GM23338 (cell line): Measurements from ENCODE around the gene BRAF. TPM values are rescaled to one million over a fixed set of nuclear protein-coding genes. Genes with fewer than 3 reads are reported as not detected.

Source experiments
- ATAC-seq: fragments of 200-7000 bp; cut with Tn5 transposase; 3 replicates; pipeline ENCODE4 v1.9.1; 2020
- DNase-seq: peaks from one replicate; pipeline ENCODE4 v3.0.0-alpha.2; 2015; ENCODE audit warnings: low spot score
- H2AFZ ChIP-seq: fragments of 200-600 bp; sonication (generic); 2 replicates; pipeline ENCODE4 v1.8.0; 2016; ENCODE audit warnings: antibody characterized with exemption, mild to moderate bottlenecking, moderate library complexity
- H3F3A ChIP-seq: fragments of 200-600 bp; sonication (generic); replicated peaks from 2 replicates; pipeline ENCODE4 v1.8.0; 2017; ENCODE audit warnings: antibody characterized with exemption, mixed run types, low read depth
- H3K27ac ChIP-seq: fragments of 200-600 bp; sonication (generic); 2 replicates; pipeline ENCODE4 v1.6.1; 2016; ENCODE audit warnings: low read depth
- H3K27me3 ChIP-seq: fragments of 200-600 bp; sonication (generic); 2 replicates; pipeline ENCODE4 v1.8.0; 2016; ENCODE audit warnings: mild to moderate bottlenecking, mixed run types, moderate library complexity; ENCODE audit not compliant: insufficient read depth
- H3K36me3 ChIP-seq: fragments of 200-600 bp; sonication (generic); 2 replicates; pipeline ENCODE4 v1.8.0; 2016; ENCODE audit warnings: mild to moderate bottlenecking; ENCODE audit not compliant: insufficient read depth
- H3K4me1 ChIP-seq: fragments of 200-600 bp; sonication (generic); 2 replicates; pipeline ENCODE4 v1.8.0; 2016; ENCODE audit warnings: mild to moderate bottlenecking, moderate library complexity; ENCODE audit not compliant: insufficient read depth
- H3K4me2 ChIP-seq: fragments of 200-600 bp; sonication (generic); 2 replicates; pipeline ENCODE4 v1.7.1; 2017; ENCODE audit warnings: mixed run types
- H3K4me3 ChIP-seq: fragments of 200-600 bp; sonication (generic); 2 replicates; pipeline ENCODE4 v1.6.1; 2016; ENCODE audit warnings: mixed run types
- H3K79me2 ChIP-seq: fragments of 200-600 bp; sonication (generic); replicated peaks from 2 replicates; pipeline ENCODE4 v1.8.0; 2017; ENCODE audit warnings: mild to moderate bottlenecking; ENCODE audit not compliant: insufficient read depth
- H3K9me2 ChIP-seq: fragments of 200-600 bp; sonication (generic); 2 replicates; pipeline ENCODE4 v1.8.0; 2017; ENCODE audit not compliant: insufficient read depth
- H4K20me1 ChIP-seq: fragments of 200-600 bp; sonication (generic); replicated peaks from 2 replicates; pipeline ENCODE4 v1.8.0; 2017; ENCODE audit warnings: mild to moderate bottlenecking; ENCODE audit not compliant: insufficient read depth
- H3K27ac Mint-ChIP-seq: 2 replicates; pipeline ENCODE4 v1.8.0; 2020; ENCODE audit warnings: inconsistent platforms, mild to moderate bottlenecking, moderate library complexity, mixed read lengths
- H3K27me3 Mint-ChIP-seq: 3 replicates; pipeline ENCODE4 v1.8.0; 2022; ENCODE audit warnings: low read depth, mild to moderate bottlenecking, moderate library complexity, mixed read lengths, inconsistent platforms; ENCODE audit not compliant: insufficient read depth, poor library complexity
- H3K36me3 Mint-ChIP-seq: 3 replicates; pipeline ENCODE4 v1.8.0; 2021; ENCODE audit warnings: low read depth, mild to moderate bottlenecking, inconsistent platforms, moderate library complexity, mixed read lengths
- H3K4me1 Mint-ChIP-seq: 3 replicates; pipeline ENCODE4 v1.8.0; 2020; ENCODE audit warnings: mild to moderate bottlenecking, inconsistent platforms, mixed read lengths
- H3K4me3 Mint-ChIP-seq: 3 replicates; pipeline ENCODE4 v1.8.0; 2021; ENCODE audit warnings: moderate library complexity, mild to moderate bottlenecking, inconsistent platforms, mixed read lengths
- H3K9me3 Mint-ChIP-seq: 3 replicates; pipeline ENCODE4 v1.8.0; 2020; ENCODE audit warnings: moderate library complexity, mild to moderate bottlenecking, inconsistent platforms, mixed read lengths
- CREB1 ChIP-seq: fragments of 250-450 bp; sonication (Bioruptor Pico); IDR thresholded peaks from 2 replicates; pipeline ENCODE4 v1.5.0; 2020; ENCODE audit warnings: low read depth, mild to moderate bottlenecking, moderate library complexity
- ETS1 ChIP-seq: IDR thresholded peaks from 2 replicates; pipeline ENCODE4 v1.6.1; 2016; ENCODE audit warnings: antibody characterized with exemption
- POLR2AphosphoS5 ChIP-seq: IDR thresholded peaks from 2 replicates; pipeline ENCODE4 v1.6.1; 2016; ENCODE audit warnings: antibody characterized with exemption, low read depth
- ZNF114 ChIP-seq: fragments of 250-450 bp; sonication (Bioruptor Pico); IDR thresholded peaks from 2 replicates; pipeline ENCODE4 v1.5.0; 2020; ENCODE audit warnings: mild to moderate bottlenecking, moderate library complexity
- ZNF331 ChIP-seq: fragments of 250-450 bp; sonication (Bioruptor Pico); IDR thresholded peaks from 2 replicates; pipeline ENCODE4 v1.5.0; 2020; ENCODE audit warnings: low read depth, mild to moderate bottlenecking, moderate library complexity
- ZNF462 ChIP-seq: fragments of 250-450 bp; sonication (Bioruptor Pico); IDR thresholded peaks from 2 replicates; pipeline ENCODE4 v1.5.0; 2020; ENCODE audit warnings: mild to moderate bottlenecking, moderate library complexity
- polyA plus RNA-seq: library from polyadenylated mRNA; unstranded; fragments of >200 nt; fragmentation: Nextera tagmentation; extraction: Ambion mirVana; gene quantifications from 2 replicates; pipeline ENCODE4 v1.2.1, GENCODE V29; 2016
- total RNA-seq: library from RNA; depleted of rRNA; stranded (reverse); fragments of >200 nt; shearing (Covaris generic); gene quantifications from 2 replicates; pipeline ENCODE4 v1.2.3, GENCODE V29; 2014
- TF ChIP-seq, protein P1 (sequence below), 2 experiments: fragments of 200-600 bp in 1 of 2; sonication (generic) in 1 of 2; conservative IDR thresholded peaks; 2 replicates each; pipeline versions ENCODE4 v1.5.1 to v1.6.1; 2016 to 2017; ENCODE audit warnings: antibody characterized with exemption in 2 of 2, low read depth in 2 of 2, mild to moderate bottlenecking in 2 of 2, moderate library complexity in 1 of 2

Gene BRAF
- total and polyA plus RNA-seq, 2 experiments from 2014 or later, result 14.6 to 36.8 TPM

DNA sequence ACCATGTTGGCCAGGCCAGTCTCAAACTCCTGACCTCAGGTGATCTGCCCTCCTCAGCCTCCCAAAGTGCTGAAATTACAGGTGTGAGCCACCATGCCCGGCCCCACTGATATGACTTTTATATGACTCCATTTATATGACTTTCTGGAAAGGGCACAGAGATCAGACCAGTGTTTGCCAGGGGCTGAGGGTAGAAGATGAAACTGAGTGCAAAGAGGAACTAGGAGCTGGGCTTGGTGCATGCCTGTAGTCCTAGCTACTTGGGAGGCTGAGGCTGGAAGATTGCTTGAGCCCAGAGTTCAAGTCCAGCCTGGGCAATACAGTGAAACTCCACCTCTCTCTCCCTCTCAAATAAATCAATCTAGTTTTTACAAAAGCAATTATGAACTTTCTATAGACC lies 7.5 kb downstream of the BRAF start:
- Histone ChIP-seq H3F3A (no peaks in the 10 kb centered on the region), H3K27ac (no peak overlapping the region), H3K4me2 (no peak overlapping the region), H3K79me2 (peaks cover 100% of the 10 kb centered on the region), H3K4me3 (no peak overlapping the region), H3K27me3 (peaks cover 16% of the 10 kb centered on the region; the same call in 1 of the 2 replicates), H3K9me2 (no peaks in the 10 kb centered on the region), H3K4me1 (peaks cover 19% of the 10 kb centered on the region), H4K20me1 (peaks cover 70% of the 10 kb centered on the region), H3K36me3 (no peaks in the 10 kb centered on the region), H2AFZ (no peak overlapping the region)
- H3K27ac Mint-ChIP-seq, result no peak overlapping the region
- TF ChIP-seq CREB1 (CRISPR knock-in tag) (no peak), ETS1 (no peak), ZNF114 (no peak), ZNF462 (CRISPR knock-in tag) (no peak), ZNF331 (CRISPR knock-in tag) (no peak), POLR2AphosphoS5 (no peak)
- TF ChIP-seq, protein P1, sequence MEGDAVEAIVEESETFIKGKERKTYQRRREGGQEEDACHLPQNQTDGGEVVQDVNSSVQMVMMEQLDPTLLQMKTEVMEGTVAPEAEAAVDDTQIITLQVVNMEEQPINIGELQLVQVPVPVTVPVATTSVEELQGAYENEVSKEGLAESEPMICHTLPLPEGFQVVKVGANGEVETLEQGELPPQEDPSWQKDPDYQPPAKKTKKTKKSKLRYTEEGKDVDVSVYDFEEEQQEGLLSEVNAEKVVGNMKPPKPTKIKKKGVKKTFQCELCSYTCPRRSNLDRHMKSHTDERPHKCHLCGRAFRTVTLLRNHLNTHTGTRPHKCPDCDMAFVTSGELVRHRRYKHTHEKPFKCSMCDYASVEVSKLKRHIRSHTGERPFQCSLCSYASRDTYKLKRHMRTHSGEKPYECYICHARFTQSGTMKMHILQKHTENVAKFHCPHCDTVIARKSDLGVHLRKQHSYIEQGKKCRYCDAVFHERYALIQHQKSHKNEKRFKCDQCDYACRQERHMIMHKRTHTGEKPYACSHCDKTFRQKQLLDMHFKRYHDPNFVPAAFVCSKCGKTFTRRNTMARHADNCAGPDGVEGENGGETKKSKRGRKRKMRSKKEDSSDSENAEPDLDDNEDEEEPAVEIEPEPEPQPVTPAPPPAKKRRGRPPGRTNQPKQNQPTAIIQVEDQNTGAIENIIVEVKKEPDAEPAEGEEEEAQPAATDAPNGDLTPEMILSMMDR (conservative IDR thresholded peaks at IDR 0.05; ENCODE audit: low read depth in 2 of 2), result no peak
- H3K36me3 Mint-ChIP-seq, result peaks cover 8% of the 10 kb centered on the region; the same call in 2 of the 3 replicates
- ATAC-seq (no peak), DNase-seq (no peak)
- no peaks in the 10 kb centered on the region for H3K9me3 Mint-ChIP-seq
- H3K4me3 Mint-ChIP-seq, result no peak overlapping the region
- H3K4me1 Mint-ChIP-seq, result peaks cover 15% of the 10 kb centered on the region
- peaks cover 10% of the 10 kb centered on the region for H3K27me3 Mint-ChIP-seq
